ENCODE results near the gene NAA20. TPM values are rescaled to one million over a fixed set of nuclear protein-coding genes. Genes with fewer than 3 reads are reported as not detected.

The NAA20 gene
- polyA plus RNA-seq, 1 donor (not counting 4 experiments of a cell fraction or from before 2014, with no cell fraction given) = 204 TPM

- FAIRE-seq = no peak
- Histone ChIP-seq H3K27me3 (ENCODE audit: control insufficient read depth, extremely low read depth, insufficient read depth, low read length) (no peaks in the 10 kb centered on the region), H3K4me2 (ENCODE audit: control insufficient read depth, extremely low read depth, insufficient read depth, low read depth, low read length) (no peak overlapping the region), H3K27ac (ENCODE audit: control insufficient read depth, insufficient read depth, low read length) (no peak overlapping the region), H3K4me3 (ENCODE audit: control insufficient read depth in 2 of 3, extremely low read depth in 1 of 3, insufficient read depth in 2 of 3, low read depth in 1 of 3, low read length in 3 of 3) (no peak overlapping the region), H3K36me3 (ENCODE audit: control insufficient read depth in 2 of 2, extremely low read depth in 1 of 2, insufficient read depth in 2 of 2, low read length in 2 of 2) (no peaks in the 10 kb centered on the region), H3K9me3 (ENCODE audit: control insufficient read depth, low read depth, low read length) (no peaks in the 10 kb centered on the region), H3K4me1 (ENCODE audit: control insufficient read depth, extremely low read depth, insufficient read depth, low read length) (no peaks in the 10 kb centered on the region), H4K20me1 (ENCODE audit: control insufficient read depth, extremely low read depth, insufficient read depth, low read length) (no peaks in the 10 kb centered on the region), H3K79me2 (ENCODE audit: control insufficient read depth, insufficient read depth, low read length) (no peaks in the 10 kb centered on the region), H3K9ac (ENCODE audit: control insufficient read depth, extremely low read depth, insufficient read depth, low read length) (no peak overlapping the region), H3K9me1 (ENCODE audit: control insufficient read depth, extremely low read depth, insufficient read depth, low read length) (no peaks in the 10 kb centered on the region), H2AFZ (ENCODE audit: control insufficient read depth, low read length) (no peak overlapping the region)
- no peak for TF ChIP-seq EZH2 (IDR thresholded peaks at IDR 0.05; ENCODE audit: low read length)
- TF ChIP-seq, protein P1, sequence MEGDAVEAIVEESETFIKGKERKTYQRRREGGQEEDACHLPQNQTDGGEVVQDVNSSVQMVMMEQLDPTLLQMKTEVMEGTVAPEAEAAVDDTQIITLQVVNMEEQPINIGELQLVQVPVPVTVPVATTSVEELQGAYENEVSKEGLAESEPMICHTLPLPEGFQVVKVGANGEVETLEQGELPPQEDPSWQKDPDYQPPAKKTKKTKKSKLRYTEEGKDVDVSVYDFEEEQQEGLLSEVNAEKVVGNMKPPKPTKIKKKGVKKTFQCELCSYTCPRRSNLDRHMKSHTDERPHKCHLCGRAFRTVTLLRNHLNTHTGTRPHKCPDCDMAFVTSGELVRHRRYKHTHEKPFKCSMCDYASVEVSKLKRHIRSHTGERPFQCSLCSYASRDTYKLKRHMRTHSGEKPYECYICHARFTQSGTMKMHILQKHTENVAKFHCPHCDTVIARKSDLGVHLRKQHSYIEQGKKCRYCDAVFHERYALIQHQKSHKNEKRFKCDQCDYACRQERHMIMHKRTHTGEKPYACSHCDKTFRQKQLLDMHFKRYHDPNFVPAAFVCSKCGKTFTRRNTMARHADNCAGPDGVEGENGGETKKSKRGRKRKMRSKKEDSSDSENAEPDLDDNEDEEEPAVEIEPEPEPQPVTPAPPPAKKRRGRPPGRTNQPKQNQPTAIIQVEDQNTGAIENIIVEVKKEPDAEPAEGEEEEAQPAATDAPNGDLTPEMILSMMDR (optimal IDR thresholded peaks at IDR 0.05 in 1 of 3, IDR thresholded peaks at IDR 0.05 in 1 of 3, conservative IDR thresholded peaks at IDR 0.05 in 1 of 3; ENCODE audit: extremely low read depth in 1 of 3, insufficient read depth in 2 of 3, low read length in 3 of 3) = no peak
- no peak for DNase-seq (ENCODE audit: low read depth, low spot score)
- dilution Hi-C loops (cut with MboI; ENCODE audit: extremely low pct_ligation_motif_present, low sequenced_read_pairs) = no loop called here
Observed at GRCh38 chr20:20063941-20064702, 47.0 kb downstream of the NAA20 start.

GRCh38 chr20:20065361-20065760 is 48.2 kb downstream of the NAA20 start:
- Histone ChIP-seq H3K9ac (ENCODE audit: control insufficient read depth, extremely low read depth, insufficient read depth, low read length) (no peak overlapping the region), H3K4me2 (ENCODE audit: control insufficient read depth, extremely low read depth, insufficient read depth, low read depth, low read length) (no peak overlapping the region), H3K27me3 (ENCODE audit: control insufficient read depth, extremely low read depth, insufficient read depth, low read length) (no peaks in the 10 kb centered on the region), H4K20me1 (ENCODE audit: control insufficient read depth, extremely low read depth, insufficient read depth, low read length) (no peaks in the 10 kb centered on the region), H3K27ac (ENCODE audit: control insufficient read depth, insufficient read depth, low read length) (no peak overlapping the region), H3K4me3 (ENCODE audit: control insufficient read depth in 2 of 3, extremely low read depth in 1 of 3, insufficient read depth in 2 of 3, low read depth in 1 of 3, low read length in 3 of 3) (no peak overlapping the region), H3K36me3 (ENCODE audit: control insufficient read depth in 2 of 2, extremely low read depth in 1 of 2, insufficient read depth in 2 of 2, low read length in 2 of 2) (no peaks in the 10 kb centered on the region), H3K9me1 (ENCODE audit: control insufficient read depth, extremely low read depth, insufficient read depth, low read length) (no peaks in the 10 kb centered on the region), H3K9me3 (ENCODE audit: control insufficient read depth, low read depth, low read length) (no peaks in the 10 kb centered on the region), H3K4me1 (ENCODE audit: control insufficient read depth, extremely low read depth, insufficient read depth, low read length) (no peaks in the 10 kb centered on the region), H3K79me2 (ENCODE audit: control insufficient read depth, insufficient read depth, low read length) (no peaks in the 10 kb centered on the region), H2AFZ (ENCODE audit: control insufficient read depth, low read length) (no peak overlapping the region)
- DNase-seq (ENCODE audit: low read depth, low spot score) (no peak), FAIRE-seq (no peak)
- no peak for TF ChIP-seq EZH2 (IDR thresholded peaks at IDR 0.05; ENCODE audit: low read length)
- TF ChIP-seq, protein P1 (optimal IDR thresholded peaks at IDR 0.05 in 1 of 3, IDR thresholded peaks at IDR 0.05 in 1 of 3, conservative IDR thresholded peaks at IDR 0.05 in 1 of 3; ENCODE audit: extremely low read depth in 1 of 3, insufficient read depth in 2 of 3, low read length in 3 of 3) = no peak
- dilution Hi-C loops (cut with MboI; ENCODE audit: extremely low pct_ligation_motif_present, low sequenced_read_pairs) = no loop called here
